GM23248 (cell line): ENCODE measurements around the gene CTNND2. TPM values are rescaled to one million over a fixed set of nuclear protein-coding genes. Genes with fewer than 3 reads are reported as not detected.

Source experiments
- DNase-seq: peaks from one replicate; pipeline ENCODE4 v3.0.0-alpha.2; 2015
- H2AFZ ChIP-seq: fragments of 200-600 bp; sonication (generic); 2 replicates; pipeline ENCODE4 v1.6.1; 2016; ENCODE audit warnings: antibody characterized with exemption
- H3F3A ChIP-seq: fragments of 200-600 bp; sonication (generic); 2 replicates; pipeline ENCODE4 v1.6.1; 2016; ENCODE audit warnings: mild to moderate bottlenecking, antibody characterized with exemption, mixed run types; ENCODE audit not compliant: insufficient read depth
- H3K27ac ChIP-seq: fragments of 200-600 bp; sonication (generic); 2 replicates; pipeline ENCODE4 v1.5.1; 2016; ENCODE audit warnings: mild to moderate bottlenecking
- H3K27me3 ChIP-seq: fragments of 200-600 bp; sonication (generic); replicated peaks from 2 replicates; pipeline ENCODE4 v1.6.1; 2016; ENCODE audit warnings: mild to moderate bottlenecking; ENCODE audit not compliant: insufficient read depth
- H3K36me3 ChIP-seq: fragments of 200-600 bp; sonication (generic); 2 replicates; pipeline ENCODE4 v1.6.1; 2016; ENCODE audit warnings: low read depth, mild to moderate bottlenecking
- H3K4me1 ChIP-seq: fragments of 200-600 bp; sonication (generic); 2 replicates; pipeline ENCODE4 v1.6.1; 2016; ENCODE audit warnings: mild to moderate bottlenecking; ENCODE audit not compliant: insufficient read depth
- H3K4me2 ChIP-seq: fragments of 200-600 bp; sonication (generic); one replicate; pipeline ENCODE4 v1.6.1; 2016; ENCODE audit warnings: mild to moderate bottlenecking; ENCODE audit not compliant: unreplicated experiment
- H3K4me3 ChIP-seq: fragments of 200-600 bp; sonication (generic); 2 replicates; pipeline ENCODE4 v1.5.1; 2016; ENCODE audit warnings: mild to moderate bottlenecking
- H3K79me2 ChIP-seq: fragments of 200-600 bp; sonication (generic); 2 replicates; pipeline ENCODE4 v1.6.1; 2016; ENCODE audit warnings: mild to moderate bottlenecking; ENCODE audit not compliant: insufficient read depth
- H3K9ac ChIP-seq: fragments of 200-600 bp; sonication (generic); 2 replicates; pipeline ENCODE4 v1.6.1; 2016; ENCODE audit warnings: mild to moderate bottlenecking
- H3K9me2 ChIP-seq: fragments of 200-600 bp; sonication (generic); 2 replicates; pipeline ENCODE4 v1.6.1; 2016; ENCODE audit warnings: mixed run types, mild to moderate bottlenecking, moderate library complexity; ENCODE audit not compliant: insufficient read depth
- H3K9me3 ChIP-seq: fragments of 200-600 bp; sonication (generic); one replicate; pipeline ENCODE4 v1.6.1; 2017; ENCODE audit warnings: low read depth
- H4K20me1 ChIP-seq: fragments of 200-600 bp; sonication (generic); 2 replicates; pipeline ENCODE4 v1.6.0; 2016; ENCODE audit not compliant: insufficient read depth
- EZH2 ChIP-seq: fragments of 200-600 bp; sonication (generic); IDR thresholded peaks from 2 replicates; pipeline ENCODE4 v1.6.1; 2018; ENCODE audit warnings: antibody characterized with exemption, mild to moderate bottlenecking; ENCODE audit not compliant: insufficient read depth, poor library complexity, severe bottlenecking
- EZH2phosphoT487 ChIP-seq: fragments of 200-600 bp; sonication (generic); IDR thresholded peaks from 2 replicates; pipeline ENCODE4 v1.6.1; 2018; ENCODE audit warnings: antibody characterized with exemption, moderate library complexity, mild to moderate bottlenecking, low read depth; ENCODE audit not compliant: insufficient read depth
- WGBS, 2 experiments: methylation state at CpG; one replicate each; pipeline ENCODE4 v1.1.6; 2015 to 2017; ENCODE audit warnings: low lambda C conversion rate in 2 of 2, low coverage in 1 of 2; ENCODE audit errors: missing lambda C conversion rate in 2 of 2; 5-methylcytosine and 5-hydroxymethylcytosine counted together
- in situ Hi-C: fragments of 300-500 bp; cut with MboI; formaldehyde crosslinking; loops from 2 replicates; pipeline ENCODE4 v1.15.0; 2020
- polyA plus RNA-seq: library from polyadenylated mRNA; unstranded; fragments of >200 nt; fragmentation: Nextera tagmentation; extraction: Ambion mirVana; gene quantifications from 2 replicates; pipeline ENCODE4 v1.2.1, GENCODE V29; 2016
- total RNA-seq: library from RNA; depleted of rRNA; stranded (reverse); fragments of >200 nt; shearing (Covaris generic); gene quantifications from 2 replicates; pipeline ENCODE4 v1.2.3, GENCODE V29; 2014

The CTNND2 gene
- total and polyA plus RNA-seq, 2 experiments from 2014 or later, result not detected

DNA sequence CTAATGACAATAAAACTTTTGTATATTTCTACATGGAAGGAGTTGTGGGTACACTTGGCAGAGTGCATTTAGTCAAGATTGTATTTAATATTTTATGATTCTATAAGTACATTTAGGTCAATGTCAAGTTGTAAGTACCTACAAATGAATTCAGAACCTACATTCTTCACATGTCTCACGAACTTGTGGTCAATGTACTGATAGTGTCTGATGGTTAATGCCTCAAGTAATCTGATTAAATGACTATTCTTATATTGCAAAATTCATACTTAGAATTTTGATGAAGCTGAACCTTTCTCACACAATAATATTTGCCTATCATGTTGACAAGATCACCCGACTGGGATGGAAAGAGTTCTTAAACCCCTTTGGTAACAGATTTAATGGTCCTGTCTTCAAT, 444.5 kb downstream of the CTNND2 start:
- Histone ChIP-seq H3F3A (no peaks in the 10 kb centered on the region), H3K9ac (no peak overlapping the region), H3K79me2 (no peaks in the 10 kb centered on the region), H3K4me2 (no peak overlapping the region), H3K27me3 (no peaks in the 10 kb centered on the region), H3K9me2 (no peaks in the 10 kb centered on the region), H3K27ac (no peak overlapping the region), H4K20me1 (no peaks in the 10 kb centered on the region), H3K4me1 (no peaks in the 10 kb centered on the region), H3K4me3 (no peak overlapping the region), H2AFZ (no peak overlapping the region), H3K36me3 (no peaks in the 10 kb centered on the region), H3K9me3 (no peaks in the 10 kb centered on the region)
- in situ Hi-C loops, result no loop called here
- TF ChIP-seq EZH2phosphoT487, result no peak
- no peak for TF ChIP-seq EZH2
- 6 to 9% methylated on average over 2 of the region's 2 CpGs for WGBS, 2 experiments
- DNase-seq, result no peak

GRCh38 chr5:11455505-11455904, 448.7 kb downstream of the CTNND2 start:
- TF ChIP-seq EZH2phosphoT487 (no peak), EZH2 (no peak)
- no peaks in the 10 kb centered on the region for H3K9me3 ChIP-seq
- H2AFZ ChIP-seq, result no peak overlapping the region
- H3K9ac ChIP-seq, result no peak overlapping the region
- H3K9me2 ChIP-seq, result no peaks in the 10 kb centered on the region
- H4K20me1 ChIP-seq, result no peaks in the 10 kb centered on the region
- H3K4me3 ChIP-seq, result no peak overlapping the region
- no peaks in the 10 kb centered on the region for H3K79me2 ChIP-seq
- no peak overlapping the region for H3K4me2 ChIP-seq
- in situ Hi-C loops, result no loop called here
- H3K27me3 ChIP-seq, result no peaks in the 10 kb centered on the region
- no peaks in the 10 kb centered on the region for H3K36me3 ChIP-seq
- no peak for DNase-seq
- no peaks in the 10 kb centered on the region for H3F3A ChIP-seq
- 44 to 47% methylated on average over 2 of the region's 2 CpGs for WGBS, 2 experiments
- H3K4me1 ChIP-seq, result no peaks in the 10 kb centered on the region
- no peak overlapping the region for H3K27ac ChIP-seq

DNA sequence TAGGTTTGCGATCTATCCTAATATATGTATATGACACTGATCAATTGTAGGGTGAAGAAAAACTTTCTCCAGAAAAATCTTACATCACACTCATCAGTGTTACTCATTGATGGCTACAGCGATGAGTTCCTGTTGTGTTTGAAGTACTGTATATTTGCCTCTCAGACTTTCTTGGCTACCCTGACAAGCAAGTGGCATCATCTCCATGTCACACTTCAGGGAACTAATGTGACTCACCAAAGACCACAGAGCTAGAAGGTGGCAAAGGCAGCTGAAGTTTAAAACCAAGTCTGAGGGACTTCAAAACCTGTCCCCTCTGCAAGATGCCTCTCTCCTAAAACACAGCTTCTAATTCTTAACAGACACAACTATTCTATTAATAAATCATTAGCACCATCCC, 451.4 kb downstream of the CTNND2 start:
- Histone ChIP-seq H3K9me2 (no peaks in the 10 kb centered on the region), H3K27me3 (no peaks in the 10 kb centered on the region), H3K27ac (no peak overlapping the region), H3K79me2 (no peaks in the 10 kb centered on the region), H3F3A (no peaks in the 10 kb centered on the region), H3K9me3 (no peaks in the 10 kb centered on the region), H3K36me3 (no peaks in the 10 kb centered on the region), H2AFZ (no peak overlapping the region), H3K4me3 (no peak overlapping the region), H3K4me2 (no peak overlapping the region), H3K9ac (no peak overlapping the region), H4K20me1 (no peaks in the 10 kb centered on the region), H3K4me1 (no peaks in the 10 kb centered on the region)
- TF ChIP-seq EZH2phosphoT487, result no peak
- in situ Hi-C loops, result no loop called here
- no peak for DNase-seq
- 42 to 47% methylated on average over 2 of the region's 2 CpGs for WGBS, 2 experiments

- Histone ChIP-seq H3F3A (no peaks in the 10 kb centered on the region), H2AFZ (no peak overlapping the region), H3K27ac (no peak overlapping the region), H3K4me2 (no peak overlapping the region), H3K9me3 (no peaks in the 10 kb centered on the region), H3K9me2 (no peaks in the 10 kb centered on the region), H3K4me1 (no peaks in the 10 kb centered on the region), H3K27me3 (no peaks in the 10 kb centered on the region), H3K4me3 (no peak overlapping the region), H3K9ac (no peak overlapping the region), H3K36me3 (no peaks in the 10 kb centered on the region), H3K79me2 (no peaks in the 10 kb centered on the region), H4K20me1 (no peaks in the 10 kb centered on the region)
- no peak for DNase-seq
- TF ChIP-seq EZH2 (no peak), EZH2phosphoT487 (no peak)
- WGBS, 2 experiments, result 7 to 9% methylated on average over 4 of the region's 4 CpGs
- in situ Hi-C loops, result no loop called here
Observed at GRCh38 chr5:11449966-11450365, 454.3 kb downstream of the CTNND2 start.

DNA sequence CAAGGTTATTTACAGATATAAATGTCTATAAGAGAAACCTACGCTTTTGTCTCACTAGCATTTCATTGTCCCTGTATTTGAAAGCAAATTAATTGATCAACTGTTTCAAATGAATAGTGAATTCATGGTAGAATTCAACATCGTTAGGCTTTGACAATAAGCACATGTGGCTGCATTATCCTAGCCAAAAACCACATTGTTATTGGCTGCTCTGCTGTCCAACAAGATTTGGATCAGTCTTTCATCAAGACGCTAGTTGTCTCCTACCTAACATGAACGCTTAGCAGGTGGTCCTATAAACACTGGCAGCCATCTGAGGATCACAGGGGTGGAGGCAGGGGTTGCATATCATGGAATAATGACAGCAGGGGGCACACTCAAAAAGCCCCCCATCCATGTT, 455.0 kb downstream of the CTNND2 start:
- H3K4me3 ChIP-seq, result no peak overlapping the region
- H3K27ac ChIP-seq, result no peak overlapping the region
- 2 to 3% methylated on average over 4 of the region's 4 CpGs for WGBS, 2 experiments
- no peaks in the 10 kb centered on the region for H3K79me2 ChIP-seq
- H4K20me1 ChIP-seq, result no peaks in the 10 kb centered on the region
- no peaks in the 10 kb centered on the region for H3K27me3 ChIP-seq
- no peak overlapping the region for H3K9ac ChIP-seq
- no peaks in the 10 kb centered on the region for H3K4me1 ChIP-seq
- no peaks in the 10 kb centered on the region for H3F3A ChIP-seq
- no peak overlapping the region for H3K4me2 ChIP-seq
- TF ChIP-seq EZH2 (no peak), EZH2phosphoT487 (no peak)
- H3K9me3 ChIP-seq, result no peaks in the 10 kb centered on the region
- no peaks in the 10 kb centered on the region for H3K36me3 ChIP-seq
- no peak overlapping the region for H2AFZ ChIP-seq
- H3K9me2 ChIP-seq, result no peaks in the 10 kb centered on the region
- no peak for DNase-seq
- in situ Hi-C loops, result no loop called here
